DMS53 treated with DMSO at 0.1 percent for 48 hours (cell line): ENCODE data around the gene DDRGK1.

Source experiments
- DNase-seq: peaks from one replicate; lab custom pipeline; 2025; ENCODE audit not compliant: unreplicated experiment; lab: John Stamatoyannopoulos, UW

Gene DDRGK1

DNA sequence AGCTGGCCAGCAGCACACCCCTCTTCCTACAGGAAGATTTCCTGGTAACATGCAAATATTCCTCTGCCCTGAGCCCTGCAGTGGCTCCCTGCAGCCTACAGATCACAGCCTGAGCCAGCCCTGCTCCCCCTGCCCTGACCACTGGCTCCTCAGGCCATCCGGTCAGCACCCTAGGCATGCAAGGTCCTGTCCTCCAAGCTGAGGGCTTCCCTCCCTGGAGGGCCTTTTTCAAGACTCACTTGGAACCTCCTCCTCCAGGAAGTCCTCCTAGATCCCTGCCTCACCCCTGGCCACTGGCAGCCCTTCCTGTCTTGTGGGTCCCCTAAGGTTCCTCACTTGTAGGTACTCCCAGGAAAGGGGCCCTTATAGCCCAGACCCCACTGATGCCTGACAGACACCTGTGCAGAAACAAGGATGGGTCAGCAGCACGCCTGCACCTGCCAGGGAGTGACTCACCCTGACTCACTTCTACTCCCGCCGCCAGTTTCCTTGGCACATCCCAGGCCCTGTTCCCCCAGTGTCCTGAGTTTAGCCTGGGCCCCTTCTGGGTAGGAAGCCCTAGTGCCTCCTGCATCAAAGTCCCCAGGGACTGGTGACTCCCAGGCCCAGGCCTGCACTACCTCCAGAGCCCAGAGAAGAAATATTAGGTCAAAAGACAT lies 31.3 kb upstream of the DDRGK1 start:
- peak; percentile 85 for DNase-seq

DNA sequence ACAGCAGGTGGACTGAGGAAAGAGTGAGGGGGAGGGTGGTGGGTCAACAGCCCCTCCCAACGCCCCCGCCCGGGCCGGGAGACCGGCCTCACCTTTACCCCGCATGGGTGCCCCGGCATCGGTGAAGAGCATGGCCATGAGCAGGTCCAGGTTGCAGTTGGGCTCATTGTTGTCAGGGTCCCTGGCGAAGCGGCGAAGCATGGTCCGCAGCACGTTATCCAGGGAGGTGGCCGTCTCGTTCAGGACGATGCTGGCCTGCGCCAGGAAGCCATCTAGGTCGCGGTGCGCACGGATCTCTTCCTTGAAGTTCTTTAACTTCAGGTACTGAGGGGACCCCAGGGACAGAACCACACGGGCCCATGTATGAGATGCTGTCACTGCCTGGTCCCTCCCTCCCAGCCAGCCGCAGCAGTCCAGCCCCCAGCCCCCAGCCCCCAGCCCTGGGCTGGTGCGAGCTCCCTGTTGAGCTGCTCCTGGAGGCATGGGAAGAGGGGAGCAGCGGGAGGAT lies 29.6 kb upstream of the DDRGK1 start:
- DNase-seq = no peak

GRCh38 chr20:3233131-3233990 lies 28.9 kb upstream of the DDRGK1 start:
- no peak for DNase-seq

- DNase-seq = no peak
These were observed 27.6 kb upstream of the DDRGK1 start for GRCh38 chr20:3231889-3232588.

DNA sequence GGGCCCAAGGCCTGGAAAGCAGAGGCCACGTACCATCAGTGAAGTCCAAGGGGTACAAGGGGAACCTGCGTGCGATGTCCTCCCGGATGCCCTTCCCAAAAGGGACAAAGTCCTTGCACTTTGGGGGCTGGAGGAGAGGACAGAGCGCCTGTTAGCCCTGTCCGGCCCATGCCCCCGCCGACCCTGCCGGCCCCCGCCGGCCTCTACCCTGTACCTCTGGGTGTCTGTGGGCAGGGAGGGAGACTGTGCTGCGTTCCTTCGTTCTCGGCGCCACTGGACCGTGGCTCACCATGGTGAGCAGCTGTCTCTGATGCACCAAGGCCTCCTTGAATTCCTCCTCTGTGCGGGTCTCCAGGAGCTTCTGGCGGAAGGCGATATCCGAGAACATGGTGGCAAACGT lies 26.6 kb upstream of the DDRGK1 start:
- no peak for DNase-seq

DNA sequence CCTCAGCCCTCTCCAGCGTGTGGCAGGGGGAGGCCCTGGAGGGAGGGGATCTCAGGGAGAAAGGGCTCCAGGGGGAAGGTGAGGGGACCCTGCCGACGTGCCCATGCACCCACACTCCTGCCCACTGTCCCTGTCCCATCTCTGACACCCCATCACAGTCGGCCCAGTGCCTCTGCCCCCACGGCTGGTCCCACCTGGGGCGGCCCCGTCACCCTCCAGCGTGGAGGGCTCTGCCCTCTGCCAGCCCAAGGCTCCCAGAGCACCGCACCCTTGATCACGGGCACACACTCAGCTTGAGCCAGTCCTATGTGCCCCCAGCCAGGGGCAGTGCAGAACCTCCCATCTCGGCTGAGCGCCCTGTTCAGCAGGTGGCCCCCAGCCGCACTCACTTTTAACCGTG lies 25.3 kb upstream of the DDRGK1 start:
- DNase-seq = no peak

GRCh38 chr20:3229158-3229557 lies 24.7 kb upstream of the DDRGK1 start:
- no peak for DNase-seq

GRCh38 chr20:3228750-3229032 lies 24.2 kb upstream of the DDRGK1 start:
- DNase-seq = no peak

- no peak for DNase-seq
These were observed 23.7 kb upstream of the DDRGK1 start for GRCh38 chr20:3227936-3228749.

DNA sequence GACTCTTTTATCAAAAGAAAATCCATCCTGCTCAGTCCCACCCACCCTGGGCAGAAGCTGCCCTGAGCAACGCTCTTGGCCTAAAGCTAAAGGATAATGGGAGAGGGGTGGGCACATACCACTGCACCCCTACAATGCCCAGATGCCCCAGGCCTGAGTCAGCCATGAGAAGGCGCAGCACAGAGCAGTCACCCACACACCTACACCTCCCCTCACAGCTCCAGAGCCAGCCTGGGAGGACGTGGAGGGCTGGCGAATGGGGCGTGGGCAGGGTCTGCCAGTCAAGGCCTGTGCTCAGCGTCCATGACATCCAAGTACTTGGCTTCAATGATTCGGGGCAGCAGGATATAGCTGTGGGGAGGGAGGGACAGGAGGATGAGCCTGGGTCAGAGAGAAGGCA lies 23.0 kb upstream of the DDRGK1 start:
- no peak for DNase-seq

- no peak for DNase-seq
These were observed 22.4 kb upstream of the DDRGK1 start for GRCh38 chr20:3226864-3227263.

- DNase-seq = no peak
These were observed 21.6 kb upstream of the DDRGK1 start for GRCh38 chr20:3226093-3226492.

DNA sequence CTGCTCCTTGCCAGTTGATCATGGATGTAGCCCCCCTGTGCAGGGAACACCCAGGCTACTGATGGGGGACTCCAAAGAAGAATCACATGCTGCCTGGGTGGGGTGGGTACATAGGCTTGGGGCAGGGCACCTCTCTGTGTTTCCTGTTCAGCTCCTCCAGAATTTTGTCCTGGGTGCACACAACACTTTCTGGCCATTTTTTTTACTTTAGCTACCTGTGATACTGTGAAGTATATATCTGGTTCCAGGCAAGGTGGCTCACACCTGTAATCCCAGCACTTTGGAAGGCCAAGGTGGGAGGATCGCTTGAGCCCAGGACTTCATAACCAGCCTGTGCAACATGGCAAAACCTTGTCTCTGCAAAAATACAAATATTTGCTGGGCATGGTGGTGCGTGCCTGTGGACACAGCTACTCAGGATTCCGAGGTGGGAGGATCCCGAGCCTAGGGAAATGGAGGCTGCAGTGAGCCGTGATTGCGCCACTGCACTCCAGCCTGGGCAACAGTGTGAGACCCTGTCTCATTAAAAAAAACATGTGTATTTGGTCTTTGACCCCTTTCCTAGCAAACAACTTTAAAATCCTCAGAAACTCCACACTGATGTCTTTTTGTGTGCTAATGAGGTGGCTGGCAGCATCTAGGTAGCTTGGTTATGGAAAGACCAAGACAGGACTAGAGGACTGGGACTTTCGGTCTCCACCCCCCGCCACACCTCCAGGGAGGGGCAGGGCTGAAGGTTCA lies 20.4 kb upstream of the DDRGK1 start:
- DNase-seq = no peak

GRCh38 chr20:3223994-3224680 lies 19.7 kb upstream of the DDRGK1 start:
- no peak for DNase-seq

DNA sequence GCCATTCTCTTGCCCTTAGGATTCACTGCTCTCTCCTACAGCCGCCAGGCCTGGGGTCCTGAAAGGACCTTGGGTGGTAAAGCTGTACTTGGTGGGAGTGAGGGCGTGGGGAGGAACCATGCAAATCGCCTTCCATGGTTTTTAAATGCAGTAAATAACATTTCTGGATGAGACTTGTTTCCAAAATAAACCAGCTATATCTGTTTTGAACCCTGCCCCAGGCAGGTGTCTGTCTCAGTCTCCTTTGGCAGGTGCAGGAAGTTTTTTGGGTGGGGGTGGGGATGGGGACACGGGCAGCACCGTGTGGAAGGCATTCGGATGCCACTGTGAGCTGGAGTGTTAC lies 19.1 kb upstream of the DDRGK1 start:
- DNase-seq = no peak

DNA sequence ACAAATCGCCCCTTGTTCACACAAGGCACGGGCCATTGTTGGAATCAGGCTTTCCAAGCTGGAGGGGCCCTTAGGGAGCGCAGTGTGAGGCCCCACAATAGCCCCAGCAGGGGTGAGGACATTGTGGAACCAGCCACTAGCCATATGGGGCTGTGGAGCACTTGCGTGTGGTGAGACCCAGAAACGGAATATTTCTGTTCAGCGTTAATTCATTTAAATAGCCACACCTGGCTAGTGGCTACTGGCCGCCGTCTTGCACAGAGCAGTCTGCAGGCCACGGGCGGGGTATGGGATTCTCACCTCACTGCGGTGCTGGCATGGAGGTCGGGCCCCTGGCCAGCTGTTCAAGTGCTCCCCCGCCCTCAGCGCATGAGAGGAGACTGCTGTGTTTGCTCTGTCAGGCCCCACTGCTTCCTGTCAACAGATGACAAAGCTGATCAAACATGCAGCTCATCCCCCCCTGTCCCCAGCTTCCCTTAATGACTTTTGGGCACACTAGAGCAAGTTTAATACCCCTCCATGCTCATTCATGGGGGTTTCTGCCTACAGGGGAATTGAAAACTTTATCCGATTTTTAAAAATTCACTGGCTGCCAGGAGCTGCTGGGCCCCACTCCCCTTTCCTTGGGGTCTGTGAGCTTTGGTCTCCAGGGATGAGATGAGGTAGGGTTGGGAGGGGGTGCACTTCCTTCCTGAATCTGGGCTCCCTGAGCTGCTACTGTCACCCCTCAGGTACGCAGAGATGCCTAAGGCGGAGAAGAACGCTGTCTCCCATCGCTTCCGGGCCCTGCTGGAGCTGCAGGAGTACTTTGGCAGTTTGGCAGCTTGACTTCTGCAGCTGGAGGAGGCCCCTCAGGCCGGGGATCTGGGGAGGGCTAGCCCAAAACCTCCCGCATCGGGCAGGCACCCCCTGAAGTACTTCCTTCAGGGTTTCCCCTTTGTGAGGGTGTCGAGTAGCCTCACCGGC lies 18.4 kb upstream of the DDRGK1 start:
- DNase-seq = peak; percentile 99

DNA sequence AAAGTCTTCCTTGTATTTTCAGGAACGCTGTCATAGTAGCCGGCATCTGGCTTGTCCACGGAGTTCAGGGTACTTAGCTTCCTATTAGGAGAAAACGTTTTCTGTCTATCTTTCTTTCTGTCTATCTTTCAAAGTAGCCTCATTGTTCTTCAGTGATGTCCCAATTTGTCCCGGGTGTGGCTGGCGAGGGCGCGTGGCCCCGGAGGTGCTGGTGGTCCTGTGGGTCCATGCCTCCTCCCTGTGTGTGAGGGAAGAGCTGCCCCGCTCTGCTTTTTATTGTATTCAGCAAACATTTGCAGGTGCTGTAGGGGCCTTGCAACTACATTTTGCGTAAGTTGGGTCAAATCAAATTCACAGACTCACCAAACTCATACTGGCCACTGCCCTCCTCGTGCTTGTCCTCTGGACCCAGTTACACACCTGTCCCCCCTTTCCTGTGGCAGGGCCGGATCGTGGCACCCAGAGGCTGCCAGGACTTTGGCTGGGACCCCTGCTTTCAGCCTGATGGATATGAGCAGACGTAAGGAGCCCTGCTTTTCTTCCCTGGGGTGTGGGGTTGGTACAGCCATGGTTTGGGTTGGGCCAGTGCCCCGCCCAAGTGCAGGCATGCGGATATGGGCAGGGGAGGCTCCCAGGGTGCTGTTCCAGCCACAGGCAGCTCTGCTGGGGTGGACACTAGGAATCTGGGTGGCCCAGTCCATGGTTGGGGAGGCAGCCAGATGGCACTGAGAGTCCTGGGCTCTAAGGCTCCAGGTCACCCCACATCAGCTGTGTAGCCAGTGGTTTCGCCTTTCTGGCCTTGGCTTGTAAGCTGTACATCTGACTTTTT lies 17.1 kb upstream of the DDRGK1 start:
- DNase-seq = peak; percentile 49
